GM23338 (cell line): Measurements from ENCODE around the gene SLCO3A1.

ENCODE experiments used
- CTCF ChIP-seq, 2 experiments: fragments of 200-600 bp in 1 of 2; sonication (generic) in 1 of 2; conservative IDR thresholded peaks; 2 replicates each; pipeline versions ENCODE4 v1.5.1 to v1.6.1; 2016 to 2017; ENCODE audit warnings: antibody characterized with exemption in 2 of 2, low read depth in 2 of 2, mild to moderate bottlenecking in 2 of 2, moderate library complexity in 1 of 2
- EZH2 ChIP-seq: fragments of 200-600 bp; sonication (generic); IDR thresholded peaks from one replicate; pipeline ENCODE4 v1.8.0; 2017; ENCODE audit warnings: antibody characterized with exemption, mild to moderate bottlenecking, low read depth; ENCODE audit not compliant: unreplicated experiment
- EZH2phosphoT487 ChIP-seq: fragments of 200-600 bp; sonication (generic); IDR thresholded peaks from one replicate; pipeline ENCODE4 v1.8.1; 2018; ENCODE audit warnings: antibody characterized with exemption; ENCODE audit not compliant: unreplicated experiment
- POLR2AphosphoS5 ChIP-seq: IDR thresholded peaks from 2 replicates; pipeline ENCODE4 v1.6.1; 2016; ENCODE audit warnings: antibody characterized with exemption, low read depth

GRCh38 chr15:92184142-92184541 is 330.6 kb downstream of the SLCO3A1 start:
- TF ChIP-seq EZH2, result no peak
- no peak for TF ChIP-seq CTCF (conservative IDR thresholded peaks at IDR 0.05; ENCODE audit: low read depth in 2 of 2)
- TF ChIP-seq POLR2AphosphoS5, result no peak
- no peak for TF ChIP-seq EZH2phosphoT487
